Mesendoderm (in vitro differentiated cells): ENCODE data around the gene THSD7B.

Experiments used
- DNase-seq: peaks from one replicate; pipeline ENCODE4 v3.0.0; 2013
- H2AK5ac ChIP-seq: 2 replicates; pipeline ENCODE4 v1.6.1; 2013; ENCODE audit warnings: low read length, inconsistent platforms
- H2BK120ac ChIP-seq: 2 replicates; pipeline ENCODE4 v1.6.1; 2013; ENCODE audit warnings: low read depth, mild to moderate bottlenecking, low read length, moderate library complexity, mixed read lengths
- H2BK15ac ChIP-seq: replicated peaks from 2 replicates; pipeline ENCODE4 v1.6.1; 2013; ENCODE audit warnings: low read depth, mild to moderate bottlenecking, moderate library complexity
- H2BK5ac ChIP-seq: 2 replicates; pipeline ENCODE4 v1.6.1; 2013; ENCODE audit warnings: low read length, inconsistent platforms
- H3K18ac ChIP-seq: 2 replicates; pipeline ENCODE4 v1.6.1; 2013; ENCODE audit warnings: mild to moderate bottlenecking, low read length, mixed read lengths
- H3K23ac ChIP-seq: one replicate; pipeline ENCODE4 v1.6.1; 2013; ENCODE audit warnings: low read length
- H3K27ac ChIP-seq: 2 replicates; pipeline ENCODE4 v1.5.1; 2013; ENCODE audit warnings: low read depth, mild to moderate bottlenecking, inconsistent platforms, low read length, moderate library complexity
- H3K27me3 ChIP-seq: 2 replicates; pipeline ENCODE4 v1.6.1; 2013; ENCODE audit warnings: low read length, control low read depth, mild to moderate bottlenecking, inconsistent platforms; ENCODE audit not compliant: insufficient read depth, poor library complexity
- H3K36me3 ChIP-seq: 2 replicates; pipeline ENCODE4 v1.6.1; 2013; ENCODE audit warnings: low read length, inconsistent platforms; ENCODE audit not compliant: control insufficient read depth, insufficient read depth
- H3K4ac ChIP-seq: one replicate; pipeline ENCODE4 v1.6.1; 2013; ENCODE audit warnings: low read depth, mild to moderate bottlenecking, low read length, moderate library complexity
- H3K4me1 ChIP-seq: 2 replicates; pipeline ENCODE4 v1.6.1; 2013; ENCODE audit warnings: low read depth, low read length, inconsistent platforms; ENCODE audit not compliant: control insufficient read depth
- H3K4me2 ChIP-seq: 2 replicates; pipeline ENCODE4 v1.6.1; 2013; ENCODE audit warnings: low read length
- H3K4me3 ChIP-seq: 2 replicates; pipeline ENCODE4 v1.5.1; 2013; ENCODE audit warnings: mild to moderate bottlenecking, low read length
- H3K56ac ChIP-seq: one replicate; pipeline ENCODE4 v1.6.1; 2013; ENCODE audit warnings: low read length
- H3K79me1 ChIP-seq: 2 replicates; pipeline ENCODE4 v1.6.1; 2013; ENCODE audit warnings: low read length, inconsistent platforms
- H3K79me2 ChIP-seq: 2 replicates; pipeline ENCODE4 v1.6.1; 2013; ENCODE audit warnings: mild to moderate bottlenecking, low read length; ENCODE audit not compliant: control insufficient read depth, insufficient read depth
- H3K9ac ChIP-seq: 2 replicates; pipeline ENCODE4 v1.6.1; 2013; ENCODE audit warnings: low read length, inconsistent platforms
- H4K5ac ChIP-seq: one replicate; pipeline ENCODE4 v1.6.1; 2013; ENCODE audit warnings: low read length
- H4K8ac ChIP-seq: one replicate; pipeline ENCODE4 v1.6.1; 2013; ENCODE audit warnings: low read depth, mild to moderate bottlenecking, control low read depth, low read length, moderate library complexity
- WGBS: extraction: QIAGEN DNeasy Blood & Tissue Kit; methylation state at CpG from one replicate; pipeline ENCODE4 v1.1.7; 2013; ENCODE audit warnings: low lambda C conversion rate, missing lambda C conversion rate; ENCODE audit not compliant: insufficient coverage; ENCODE audit errors: extremely low coverage; 5-methylcytosine and 5-hydroxymethylcytosine counted together

Gene THSD7B

DNA sequence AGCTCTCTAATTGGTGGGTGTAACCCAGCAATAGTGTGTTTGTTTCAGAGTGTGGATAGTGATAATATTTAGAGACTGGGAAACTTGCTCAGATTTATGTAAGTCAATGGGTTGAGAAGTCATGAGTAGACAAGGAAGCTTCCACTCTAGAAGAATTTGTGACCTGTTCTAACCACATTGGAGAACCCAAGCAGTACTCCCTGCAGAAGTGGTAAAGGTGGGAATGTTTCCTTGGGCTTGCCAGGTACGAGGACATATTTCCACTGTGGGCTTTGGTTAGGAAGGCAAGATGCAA lies 350.4 kb downstream of the THSD7B start:
- Histone ChIP-seq H2AK5ac (no peak overlapping the region), H3K27ac (no peak overlapping the region), H3K27me3 (no peaks in the 10 kb centered on the region), H3K4me1 (no peaks in the 10 kb centered on the region), H4K8ac (no peak overlapping the region), H3K9ac (no peak overlapping the region), H3K4me3 (no peak overlapping the region), H3K4me2 (no peak overlapping the region), H3K56ac (no peak overlapping the region), H3K79me2 (no peaks in the 10 kb centered on the region), H3K79me1 (no peaks in the 10 kb centered on the region), H2BK5ac (no peak overlapping the region), H2BK120ac (no peak overlapping the region), H3K4ac (no peak overlapping the region), H4K5ac (no peak overlapping the region), H3K23ac (no peak overlapping the region), H3K36me3 (no peaks in the 10 kb centered on the region), H3K18ac (no peak overlapping the region), H2BK15ac (no peak overlapping the region)
- DNase-seq = peak; percentile 8
- WGBS = no CpG with 5 or more reads among the region's 1 CpG

DNA sequence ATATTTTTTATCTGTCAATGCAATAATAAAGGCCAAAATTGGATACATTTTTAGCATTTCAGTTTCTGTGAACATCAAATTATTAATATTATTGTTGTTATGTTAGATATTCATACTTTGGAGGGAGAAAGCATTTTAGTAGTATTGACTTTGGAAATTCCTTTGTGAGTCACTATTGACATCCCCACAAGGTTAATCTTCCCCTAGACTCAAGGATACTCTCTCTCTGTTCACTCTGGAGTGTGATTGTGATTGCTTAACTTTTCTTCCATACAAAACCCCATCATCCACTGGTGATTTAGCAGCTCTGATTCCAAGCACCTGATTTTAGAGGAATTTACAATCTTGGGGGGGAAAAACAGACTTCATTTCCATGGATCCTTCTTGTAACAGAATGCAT lies 352.0 kb downstream of the THSD7B start:
- H2AK5ac ChIP-seq = no peak overlapping the region
- DNase-seq = no peak
- no peak overlapping the region for H4K5ac ChIP-seq
- H3K9ac ChIP-seq = no peak overlapping the region
- H3K4me2 ChIP-seq = no peak overlapping the region
- no peak overlapping the region for H4K8ac ChIP-seq
- no peaks in the 10 kb centered on the region for H3K79me2 ChIP-seq
- no peak overlapping the region for H3K4ac ChIP-seq
- no peaks in the 10 kb centered on the region for H3K79me1 ChIP-seq
- no peak overlapping the region for H2BK120ac ChIP-seq
- H3K36me3 ChIP-seq = no peaks in the 10 kb centered on the region
- no peak overlapping the region for H3K23ac ChIP-seq
- H3K27ac ChIP-seq = no peak overlapping the region
- H2BK5ac ChIP-seq = no peak overlapping the region
- no peak overlapping the region for H3K4me3 ChIP-seq
- no peaks in the 10 kb centered on the region for H3K27me3 ChIP-seq
- no peak overlapping the region for H3K56ac ChIP-seq
- no peaks in the 10 kb centered on the region for H3K4me1 ChIP-seq
- H2BK15ac ChIP-seq = no peak overlapping the region
- H3K18ac ChIP-seq = no peak overlapping the region

DNA sequence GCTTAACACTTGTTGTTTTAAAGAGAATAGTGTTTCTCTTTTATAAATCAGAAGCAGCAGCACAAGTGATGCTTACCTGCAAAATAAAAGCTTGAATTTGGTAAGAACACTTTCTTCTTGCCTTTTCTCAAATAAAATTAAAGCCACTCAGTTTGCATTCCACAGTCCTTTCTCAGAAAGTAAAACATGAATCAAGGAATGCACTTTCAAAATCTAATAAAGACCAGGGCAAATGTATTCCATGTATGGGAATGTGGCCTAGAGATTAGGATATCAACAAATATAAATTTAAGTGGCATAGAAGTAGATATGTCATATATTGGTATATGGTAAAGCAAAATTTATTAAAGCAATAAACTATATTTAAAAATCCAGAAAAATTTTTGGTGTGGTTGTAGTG lies 352.8 kb downstream of the THSD7B start:
- Histone ChIP-seq H3K79me1 (no peaks in the 10 kb centered on the region), H2BK15ac (no peak overlapping the region), H2BK120ac (no peak overlapping the region), H3K9ac (no peak overlapping the region), H3K56ac (no peak overlapping the region), H3K36me3 (no peaks in the 10 kb centered on the region), H3K4me2 (no peak overlapping the region), H3K23ac (no peak overlapping the region), H3K27ac (no peak overlapping the region), H3K79me2 (no peaks in the 10 kb centered on the region), H4K5ac (no peak overlapping the region), H3K4me3 (no peak overlapping the region), H2AK5ac (no peak overlapping the region), H3K27me3 (no peaks in the 10 kb centered on the region), H3K4me1 (no peaks in the 10 kb centered on the region), H2BK5ac (no peak overlapping the region), H4K8ac (no peak overlapping the region), H3K4ac (no peak overlapping the region), H3K18ac (no peak overlapping the region)
- no peak for DNase-seq

DNA sequence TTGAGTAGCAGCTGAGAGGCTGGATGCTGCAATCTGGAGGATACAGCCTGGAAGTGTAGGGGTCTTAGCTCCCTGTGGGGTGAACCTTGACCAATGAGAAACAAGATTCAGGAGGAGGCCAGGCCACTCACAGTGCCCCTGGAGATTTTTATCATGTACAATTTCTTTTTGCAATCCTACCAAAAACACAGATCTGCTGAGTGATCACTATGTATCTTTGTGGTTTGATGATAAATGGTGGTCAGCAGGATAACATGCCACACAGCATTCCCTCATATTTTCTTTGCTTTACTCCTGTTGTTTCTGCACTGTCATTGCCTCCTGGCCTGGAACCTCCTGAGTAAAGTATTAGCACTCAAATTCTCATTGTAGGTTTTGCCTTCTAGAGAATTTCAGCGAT lies 357.9 kb downstream of the THSD7B start:
- no peak overlapping the region for H2BK5ac ChIP-seq
- H3K4me3 ChIP-seq = no peak overlapping the region
- H3K79me1 ChIP-seq = no peaks in the 10 kb centered on the region
- no peak overlapping the region for H4K8ac ChIP-seq
- H3K79me2 ChIP-seq = no peaks in the 10 kb centered on the region
- H3K4me2 ChIP-seq = no peak overlapping the region
- no peaks in the 10 kb centered on the region for H3K36me3 ChIP-seq
- no peaks in the 10 kb centered on the region for H3K27me3 ChIP-seq
- no peaks in the 10 kb centered on the region for H3K4me1 ChIP-seq
- no peak overlapping the region for H2AK5ac ChIP-seq
- no CpG with 5 or more reads among the region's 1 CpG for WGBS
- no peak overlapping the region for H4K5ac ChIP-seq
- H3K18ac ChIP-seq = no peak overlapping the region
- no peak for DNase-seq
- H3K4ac ChIP-seq = no peak overlapping the region
- no peak overlapping the region for H2BK120ac ChIP-seq
- H3K27ac ChIP-seq = no peak overlapping the region
- no peak overlapping the region for H3K9ac ChIP-seq
- H3K56ac ChIP-seq = no peak overlapping the region
- H2BK15ac ChIP-seq = no peak overlapping the region
- H3K23ac ChIP-seq = no peak overlapping the region

DNA sequence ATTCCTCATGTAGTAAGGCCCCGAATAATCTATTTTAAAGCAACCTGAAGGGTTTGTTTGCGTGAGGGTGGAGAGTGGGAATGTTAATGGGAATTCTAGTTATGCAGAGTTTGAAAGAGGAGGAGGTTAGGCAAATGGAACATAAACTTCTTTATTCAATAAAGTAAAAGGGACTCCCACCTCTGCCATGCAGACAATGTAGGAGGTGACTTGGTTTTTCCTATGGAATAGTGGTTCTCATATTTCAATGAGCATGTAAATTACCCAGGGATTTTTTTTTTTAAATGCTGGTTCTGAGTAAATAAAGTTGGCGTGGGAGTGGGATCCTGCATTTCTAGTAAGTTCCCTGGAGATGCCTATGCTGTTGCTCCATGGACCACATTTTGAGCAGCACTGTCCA lies 367.9 kb downstream of the THSD7B start:
- 100% methylated on average over 1 of the region's 3 CpGs for WGBS
- no peak overlapping the region for H4K8ac ChIP-seq
- peaks cover 3% of the 10 kb centered on the region for H3K4me1 ChIP-seq

DNA sequence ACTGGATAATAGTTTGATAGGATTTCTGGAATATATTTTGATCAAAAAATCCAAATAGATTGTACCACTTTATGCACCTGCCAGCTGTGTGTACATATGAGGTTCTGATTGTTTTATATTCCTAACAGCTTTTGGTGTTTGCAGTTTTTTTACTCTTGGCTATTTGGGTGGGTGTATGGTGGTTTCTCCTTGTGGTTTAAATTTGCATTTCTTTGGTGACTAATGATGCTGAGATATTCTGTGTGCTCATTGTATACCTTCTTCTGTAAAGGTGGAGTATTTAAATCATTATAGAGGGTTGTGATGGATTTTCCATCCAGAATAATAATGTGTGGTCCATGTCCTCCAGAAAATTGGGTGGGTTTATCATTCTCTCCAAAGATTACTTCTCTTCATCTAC lies 372.9 kb downstream of the THSD7B start:
- H3K4me3 ChIP-seq = no peak overlapping the region
- no peak overlapping the region for H3K4ac ChIP-seq
- no peaks in the 10 kb centered on the region for H3K79me2 ChIP-seq
- no peak overlapping the region for H2BK5ac ChIP-seq
- no peak overlapping the region for H3K23ac ChIP-seq
- H3K36me3 ChIP-seq = no peaks in the 10 kb centered on the region
- H3K56ac ChIP-seq = no peak overlapping the region
- no peak overlapping the region for H2AK5ac ChIP-seq
- no peak overlapping the region for H3K27ac ChIP-seq
- H2BK15ac ChIP-seq = no peak overlapping the region
- no peaks in the 10 kb centered on the region for H3K79me1 ChIP-seq
- no peak overlapping the region for H3K18ac ChIP-seq
- H4K5ac ChIP-seq = no peak overlapping the region
- no peak overlapping the region for H2BK120ac ChIP-seq
- no peak overlapping the region for H3K9ac ChIP-seq
- no peak for DNase-seq
- H3K4me1 ChIP-seq = no peaks in the 10 kb centered on the region
- no peak overlapping the region for H4K8ac ChIP-seq
- H3K4me2 ChIP-seq = no peak overlapping the region
- H3K27me3 ChIP-seq = no peaks in the 10 kb centered on the region

More for the DNA sequence above, 367.9 kb downstream of the THSD7B start:
- no peak overlapping the region for H3K4me3 ChIP-seq
- no peak overlapping the region for H3K4me2 ChIP-seq
- no peaks in the 10 kb centered on the region for H3K79me1 ChIP-seq
- peak overlapping the region; percentile 10 for H3K56ac ChIP-seq
- no peak overlapping the region for H2BK120ac ChIP-seq
- no peak overlapping the region for H4K5ac ChIP-seq
- H3K9ac ChIP-seq = no peak overlapping the region
- no peak overlapping the region for H3K27ac ChIP-seq
- H2AK5ac ChIP-seq = no peak overlapping the region
- peak; percentile 10 for DNase-seq
- no peak overlapping the region for H2BK15ac ChIP-seq
- no peaks in the 10 kb centered on the region for H3K27me3 ChIP-seq
- no peak overlapping the region for H3K23ac ChIP-seq
- H3K79me2 ChIP-seq = no peaks in the 10 kb centered on the region
- H2BK5ac ChIP-seq = peak overlapping the region; percentile 4
- H3K4ac ChIP-seq = no peak overlapping the region
- no peaks in the 10 kb centered on the region for H3K36me3 ChIP-seq
- peak overlapping the region; percentile 68 for H3K18ac ChIP-seq
